Measurements from ENCODE around the gene MVK. TPM values are rescaled to one million over a fixed set of nuclear protein-coding genes. Genes with fewer than 3 reads are reported as not detected.

Gene MVK
- 10 to 100 TPM in 1 of 4 donors, 1 to 10 TPM in 3; 5.8 to 10.2 (median 6.9) TPM for total RNA-seq
- 9.6 TPM for polyA plus RNA-seq
- long read RNA-seq, donor 1, transcript MVK-201 (11 exons, 1,956 nt) = major isoform, 22 of 33 reads
- long read RNA-seq, donor 1, partial matches to known transcripts = 3 of 33 reads
- long read RNA-seq, donor 1, other reads (novel, unspliced or antisense) = 3 of 33 reads
- long read RNA-seq, donor 2, transcript MVK-201 (11 exons, 1,956 nt) = major isoform, 10 of 14 reads
- long read RNA-seq, donor 2, partial matches to known transcripts = 0 of 14 reads
- long read RNA-seq, donor 2, other reads (novel, unspliced or antisense) = 2 of 14 reads
- long read RNA-seq, donor 3, transcript MVK-203 (9 exons, 1,644 nt) = minor isoform, 9 of 98 reads
- long read RNA-seq, donor 3, transcript MVK-201 (11 exons, 1,956 nt) = major isoform, 67 of 98 reads
- long read RNA-seq, donor 3, partial matches to known transcripts = 7 of 98 reads
- long read RNA-seq, donor 3, other reads (novel, unspliced or antisense) = 12 of 98 reads
- long read RNA-seq, donor 4, transcript MVK-201 (11 exons, 1,956 nt) = major isoform, 11 of 13 reads
- long read RNA-seq, donor 4, partial matches to known transcripts = 0 of 13 reads
- long read RNA-seq, donor 4, other reads (novel, unspliced or antisense) = 1 of 13 reads

GRCh38 chr12:109573029-109573913 is at the start of gene MVK, which contains the start of gene MMAB:
Gene MVK, plus strand, starts transcription at chr12:109573794. Its CDS starts 1,029 bp downstream, at chr12:109574823.
Gene MMAB, minus strand, starts transcription at chr12:109573504. Its CDS starts 24 bp downstream, at chr12:109573480.
- ATAC-seq (peak; percentile 98 to 99), DNase-seq (peak; percentile 99 to 100 (median 99))
- Histone ChIP-seq H3K27ac (ENCODE audit: low read length) (peak within 1 kb of the TSS; percentile 56), H3K9me3 (ENCODE audit: control insufficient read depth, low read length) (no peaks in the 10 kb centered on the region), H3K4me1 (ENCODE audit: control insufficient read depth, insufficient read depth, low read length) (peaks cover 4% of the 10 kb centered on the region), H3K4me3 (ENCODE audit: low read length) (peak within 1 kb of the TSS; percentile 94), H3K27me3 (ENCODE audit: control insufficient read depth, insufficient read depth) (no peaks in the 10 kb centered on the region)
- WGBS = under 1% methylated on average over 74 of the region's 74 CpGs
- intact Hi-C loops (cut with DNase I) = loop anchor here in 1 of 4 donors (10.0 kb wide), 1 partner anchor 58 kb away; no protein-coding TSS in a partner anchor

GRCh38 chr12:109524466-109525278 is 48.9 kb upstream of the MVK start:
- Histone ChIP-seq H3K27ac (ENCODE audit: low read length) (no peak overlapping the region), H3K9me3 (ENCODE audit: control insufficient read depth, low read length) (no peaks in the 10 kb centered on the region), H3K27me3 (ENCODE audit: control insufficient read depth, insufficient read depth) (no peaks in the 10 kb centered on the region), H3K4me3 (ENCODE audit: low read length) (no peak overlapping the region), H3K4me1 (ENCODE audit: control insufficient read depth, insufficient read depth, low read length) (peaks cover 3% of the 10 kb centered on the region)
- intact Hi-C loops (cut with DNase I) = loop anchor here in 2 of 4 donors (10.0 kb wide), 1 partner anchor 250 kb away; no protein-coding TSS in a partner anchor
- WGBS = 93% methylated on average over 26 of the region's 26 CpGs
- DNase-seq (no peak), ATAC-seq (no peak)

GRCh38 chr12:109525279-109525585 is 48.4 kb upstream of the MVK start:
- DNase-seq = no peak
- intact Hi-C loops (cut with DNase I) = loop anchor here in 2 of 4 donors (10.0 kb wide), 1 partner anchor 250 kb away; no protein-coding TSS in a partner anchor
- H3K27ac ChIP-seq (ENCODE audit: low read length) = no peak overlapping the region
- no peaks in the 10 kb centered on the region for H3K9me3 ChIP-seq (ENCODE audit: control insufficient read depth, low read length)
- WGBS = 87% methylated on average over 3 of the region's 3 CpGs
- H3K4me1 ChIP-seq (ENCODE audit: control insufficient read depth, insufficient read depth, low read length) = no peaks in the 10 kb centered on the region
- no peak overlapping the region for H3K4me3 ChIP-seq (ENCODE audit: low read length)
- ATAC-seq = no peak
- no peaks in the 10 kb centered on the region for H3K27me3 ChIP-seq (ENCODE audit: control insufficient read depth, insufficient read depth)

GRCh38 chr12:109527489-109528123 is 46.0 kb upstream of the MVK start:
- H3K4me3 ChIP-seq (ENCODE audit: low read length) = no peak overlapping the region
- ATAC-seq (no peak), DNase-seq (no peak)
- intact Hi-C loops (cut with DNase I) = loop anchor here in 2 of 4 donors (10.0 kb wide), 1 partner anchor 247 kb away; no protein-coding TSS in a partner anchor
- H3K9me3 ChIP-seq (ENCODE audit: control insufficient read depth, low read length) = no peaks in the 10 kb centered on the region
- H3K4me1 ChIP-seq (ENCODE audit: control insufficient read depth, insufficient read depth, low read length) = no peaks in the 10 kb centered on the region
- 87% methylated on average over 8 of the region's 8 CpGs for WGBS
- H3K27me3 ChIP-seq (ENCODE audit: control insufficient read depth, insufficient read depth) = no peaks in the 10 kb centered on the region
- no peak overlapping the region for H3K27ac ChIP-seq (ENCODE audit: low read length)

GRCh38 chr12:109529691-109530640 is 43.6 kb upstream of the MVK start:
- Histone ChIP-seq H3K4me3 (ENCODE audit: low read length) (no peak overlapping the region), H3K27me3 (ENCODE audit: control insufficient read depth, insufficient read depth) (no peaks in the 10 kb centered on the region), H3K4me1 (ENCODE audit: control insufficient read depth, insufficient read depth, low read length) (no peaks in the 10 kb centered on the region), H3K27ac (ENCODE audit: low read length) (no peak overlapping the region), H3K9me3 (ENCODE audit: control insufficient read depth, low read length) (no peaks in the 10 kb centered on the region)
- DNase-seq = peak in 1 of 3 donors; percentile 34
- ATAC-seq = peak; percentile 22 to 38
- intact Hi-C loops (cut with DNase I) = loop anchor here in 2 of 4 donors (10.0 kb wide), 1 partner anchor 245 kb away; no protein-coding TSS in a partner anchor
- 54% methylated on average over 19 of the region's 19 CpGs for WGBS

- intact Hi-C loops (cut with DNase I) = no loop called here
- Histone ChIP-seq H3K9me3 (ENCODE audit: control insufficient read depth, low read length) (no peaks in the 10 kb centered on the region), H3K4me3 (ENCODE audit: low read length) (no peak overlapping the region), H3K27me3 (ENCODE audit: control insufficient read depth, insufficient read depth) (no peaks in the 10 kb centered on the region), H3K27ac (ENCODE audit: low read length) (no peak overlapping the region), H3K4me1 (ENCODE audit: control insufficient read depth, insufficient read depth, low read length) (no peaks in the 10 kb centered on the region)
- DNase-seq = no peak
- ATAC-seq = no peak
- 32% methylated on average over 2 of the region's 2 CpGs for WGBS
Measured at GRCh38 chr12:109531411-109531810, 42.2 kb upstream of the MVK start.

- DNase-seq (peak in 1 of 3 donors; percentile 29), ATAC-seq (no peak)
- Histone ChIP-seq H3K4me3 (ENCODE audit: low read length) (no peak overlapping the region), H3K27me3 (ENCODE audit: control insufficient read depth, insufficient read depth) (no peaks in the 10 kb centered on the region), H3K4me1 (ENCODE audit: control insufficient read depth, insufficient read depth, low read length) (no peaks in the 10 kb centered on the region), H3K27ac (ENCODE audit: low read length) (no peak overlapping the region), H3K9me3 (ENCODE audit: control insufficient read depth, low read length) (no peaks in the 10 kb centered on the region)
- intact Hi-C loops (cut with DNase I) = no loop called here
- WGBS = 88% methylated on average over 24 of the region's 24 CpGs
Measured at GRCh38 chr12:109532721-109533486, 40.7 kb upstream of the MVK start.

- Histone ChIP-seq H3K4me3 (ENCODE audit: low read length) (no peak overlapping the region), H3K27ac (ENCODE audit: low read length) (no peak overlapping the region), H3K27me3 (ENCODE audit: control insufficient read depth, insufficient read depth) (no peaks in the 10 kb centered on the region), H3K4me1 (ENCODE audit: control insufficient read depth, insufficient read depth, low read length) (no peaks in the 10 kb centered on the region), H3K9me3 (ENCODE audit: control insufficient read depth, low read length) (no peaks in the 10 kb centered on the region)
- 92% methylated on average over 8 of the region's 8 CpGs for WGBS
- intact Hi-C loops (cut with DNase I) = no loop called here
- ATAC-seq = no peak
- peak in 1 of 3 donors; percentile 37 for DNase-seq
Measured at GRCh38 chr12:109533487-109533740, 40.2 kb upstream of the MVK start.

GRCh38 chr12:109534456-109534855 is 39.1 kb upstream of the MVK start:
- DNase-seq (peak in 1 of 3 donors; percentile 47), ATAC-seq (no peak)
- intact Hi-C loops (cut with DNase I) = no loop called here
- WGBS = 96% methylated on average over 15 of the region's 15 CpGs
- H3K27me3 ChIP-seq (ENCODE audit: control insufficient read depth, insufficient read depth) = no peaks in the 10 kb centered on the region
- H3K4me3 ChIP-seq (ENCODE audit: low read length) = no peak overlapping the region
- H3K9me3 ChIP-seq (ENCODE audit: control insufficient read depth, low read length) = no peaks in the 10 kb centered on the region
- H3K4me1 ChIP-seq (ENCODE audit: control insufficient read depth, insufficient read depth, low read length) = no peaks in the 10 kb centered on the region
- no peak overlapping the region for H3K27ac ChIP-seq (ENCODE audit: low read length)
